Measurements from ENCODE around the gene MAP3K14.
A peak's percentile ranks its signal among the peaks of the same experiment; 100 is the strongest.

MAP3K14 gene

GRCh38 chr17:45235416-45236281 lies 81.2 kb downstream of the MAP3K14 start:
- DNase-seq (ENCODE audit: low spot score): peak; percentile 77

GRCh38 chr17:45234641-45235415 lies 82.0 kb downstream of the MAP3K14 start:
- peak; percentile 88 for DNase-seq (ENCODE audit: low spot score)

- DNase-seq (ENCODE audit: low spot score): no peak
Measured at GRCh38 chr17:45233423-45233924, 83.3 kb downstream of the MAP3K14 start.

GRCh38 chr17:45232514-45233422 lies 84.1 kb downstream of the MAP3K14 start:
- DNase-seq (ENCODE audit: low spot score): no peak

GRCh38 chr17:45231481-45232116 lies 85.2 kb downstream of the MAP3K14 start:
- DNase-seq (ENCODE audit: low spot score): peak; percentile 90

GRCh38 chr17:45230787-45231480 lies 85.9 kb downstream of the MAP3K14 start:
- no peak for DNase-seq (ENCODE audit: low spot score)

GRCh38 chr17:45230410-45230786 lies 86.4 kb downstream of the MAP3K14 start:
- DNase-seq (ENCODE audit: low spot score): no peak

GRCh38 chr17:45229681-45230409 lies 87.0 kb downstream of the MAP3K14 start:
- DNase-seq (ENCODE audit: low spot score): no peak

GRCh38 chr17:45228763-45229539 lies 87.9 kb downstream of the MAP3K14 start:
- DNase-seq (ENCODE audit: low spot score): peak; percentile 71

- DNase-seq (ENCODE audit: low spot score): no peak
Measured at GRCh38 chr17:45227926-45228762, 88.7 kb downstream of the MAP3K14 start.

GRCh38 chr17:45227101-45227925 lies 89.5 kb downstream of the MAP3K14 start:
- no peak for DNase-seq (ENCODE audit: low spot score)

- DNase-seq (ENCODE audit: low spot score): no peak
Measured at GRCh38 chr17:45226576-45226975, 90.2 kb downstream of the MAP3K14 start.

- no peak for DNase-seq (ENCODE audit: low spot score)
Measured at GRCh38 chr17:45225964-45226530, 90.8 kb downstream of the MAP3K14 start.

- DNase-seq (ENCODE audit: low spot score): no peak
Measured at GRCh38 chr17:45225051-45225700, 91.6 kb downstream of the MAP3K14 start.

- no peak for DNase-seq (ENCODE audit: low spot score)
Measured at GRCh38 chr17:45224671-45225050, 92.2 kb downstream of the MAP3K14 start.

Data from HuH-7.5 (cell line).